Measurements from ENCODE around the gene UNC93B1.

The UNC93B1 gene

GRCh38 chr11:68003846-68004550 is at the start of gene UNC93B1:
TSS of gene UNC93B1 (minus strand) at chr11:68004097. CDS start at chr11:68004043, 54 bp downstream.
- H3K4me3 ChIP-seq (ENCODE audit: low read length): peak within 1 kb of the TSS; percentile 21

GRCh38 chr11:68053117-68053516 is 49.2 kb upstream of the UNC93B1 start:
- no peak overlapping the region for H3K4me3 ChIP-seq (ENCODE audit: low read length)
- H2AFZ ChIP-seq (ENCODE audit: low read depth, low read length): no peak overlapping the region
- no peaks in the 10 kb centered on the region for H3K4me1 ChIP-seq (ENCODE audit: insufficient read depth, low read length)
- no peaks in the 10 kb centered on the region for H3K27me3 ChIP-seq (ENCODE audit: insufficient read depth, low read length)
- peaks cover 4% of the 10 kb centered on the region for H3K36me3 ChIP-seq (ENCODE audit: insufficient read depth, low read length)
- no peaks in the 10 kb centered on the region for H3K9me3 ChIP-seq (ENCODE audit: low read length)

More at GRCh38 chr11:68003846-68004550, at the start of gene UNC93B1:
- H3K4me1 ChIP-seq (ENCODE audit: insufficient read depth, low read length): peaks cover 4% of the 10 kb centered on the region
- H2AFZ ChIP-seq (ENCODE audit: low read depth, low read length): no peak within 1 kb of the TSS
- no peaks in the 10 kb centered on the region for H3K9me3 ChIP-seq (ENCODE audit: low read length)
- no peaks in the 10 kb centered on the region for H3K27me3 ChIP-seq (ENCODE audit: insufficient read depth, low read length)
- H3K36me3 ChIP-seq (ENCODE audit: insufficient read depth, low read length): no peaks in the 10 kb centered on the region

- Histone ChIP-seq H2AFZ (ENCODE audit: low read depth, low read length) (no peak overlapping the region), H3K36me3 (ENCODE audit: insufficient read depth, low read length) (no peaks in the 10 kb centered on the region)
Measured at GRCh38 chr11:68052137-68052873, 48.4 kb upstream of the UNC93B1 start.

GRCh38 chr11:68051191-68052136 is 47.6 kb upstream of the UNC93B1 start:
- Histone ChIP-seq H3K36me3 (ENCODE audit: insufficient read depth, low read length) (no peaks in the 10 kb centered on the region), H3K4me3 (ENCODE audit: low read length) (no peak overlapping the region), H3K4me1 (ENCODE audit: insufficient read depth, low read length) (no peaks in the 10 kb centered on the region), H2AFZ (ENCODE audit: low read depth, low read length) (no peak overlapping the region), H3K9me3 (ENCODE audit: low read length) (no peaks in the 10 kb centered on the region), H3K27me3 (ENCODE audit: insufficient read depth, low read length) (no peaks in the 10 kb centered on the region)

More at GRCh38 chr11:68052137-68052873, 48.4 kb upstream of the UNC93B1 start:
- no peaks in the 10 kb centered on the region for H3K27me3 ChIP-seq (ENCODE audit: insufficient read depth, low read length)
- no peaks in the 10 kb centered on the region for H3K4me1 ChIP-seq (ENCODE audit: insufficient read depth, low read length)
- H3K9me3 ChIP-seq (ENCODE audit: low read length): no peaks in the 10 kb centered on the region
- no peak overlapping the region for H3K4me3 ChIP-seq (ENCODE audit: low read length)

GRCh38 chr11:68050371-68050841 is 46.5 kb upstream of the UNC93B1 start:
- Histone ChIP-seq H3K4me3 (ENCODE audit: low read length) (no peak overlapping the region), H3K9me3 (ENCODE audit: low read length) (no peaks in the 10 kb centered on the region), H2AFZ (ENCODE audit: low read depth, low read length) (no peak overlapping the region), H3K27me3 (ENCODE audit: insufficient read depth, low read length) (no peaks in the 10 kb centered on the region), H3K4me1 (ENCODE audit: insufficient read depth, low read length) (no peaks in the 10 kb centered on the region), H3K36me3 (ENCODE audit: insufficient read depth, low read length) (no peaks in the 10 kb centered on the region)

GRCh38 chr11:68049509-68050370 is 45.8 kb upstream of the UNC93B1 start:
- Histone ChIP-seq H3K4me3 (ENCODE audit: low read length) (no peak overlapping the region), H3K4me1 (ENCODE audit: insufficient read depth, low read length) (no peaks in the 10 kb centered on the region), H3K27me3 (ENCODE audit: insufficient read depth, low read length) (no peaks in the 10 kb centered on the region), H3K9me3 (ENCODE audit: low read length) (no peaks in the 10 kb centered on the region), H2AFZ (ENCODE audit: low read depth, low read length) (no peak overlapping the region), H3K36me3 (ENCODE audit: insufficient read depth, low read length) (no peaks in the 10 kb centered on the region)

GRCh38 chr11:68048681-68049508 is 45.0 kb upstream of the UNC93B1 start:
- Histone ChIP-seq H2AFZ (ENCODE audit: low read depth, low read length) (no peak overlapping the region), H3K36me3 (ENCODE audit: insufficient read depth, low read length) (no peaks in the 10 kb centered on the region), H3K4me1 (ENCODE audit: insufficient read depth, low read length) (peaks cover 2% of the 10 kb centered on the region), H3K9me3 (ENCODE audit: low read length) (no peaks in the 10 kb centered on the region), H3K27me3 (ENCODE audit: insufficient read depth, low read length) (no peaks in the 10 kb centered on the region), H3K4me3 (ENCODE audit: low read length) (no peak overlapping the region)

- Histone ChIP-seq H3K27me3 (ENCODE audit: insufficient read depth, low read length) (no peaks in the 10 kb centered on the region), H3K9me3 (ENCODE audit: low read length) (no peaks in the 10 kb centered on the region), H2AFZ (ENCODE audit: low read depth, low read length) (no peak overlapping the region), H3K4me1 (ENCODE audit: insufficient read depth, low read length) (peaks cover 6% of the 10 kb centered on the region), H3K36me3 (ENCODE audit: insufficient read depth, low read length) (no peaks in the 10 kb centered on the region), H3K4me3 (ENCODE audit: low read length) (no peak overlapping the region)
Measured at GRCh38 chr11:68047437-68048290, 43.8 kb upstream of the UNC93B1 start.

- Histone ChIP-seq H3K4me1 (ENCODE audit: insufficient read depth, low read length) (peaks cover 13% of the 10 kb centered on the region), H3K27me3 (ENCODE audit: insufficient read depth, low read length) (no peaks in the 10 kb centered on the region), H2AFZ (ENCODE audit: low read depth, low read length) (no peak overlapping the region), H3K36me3 (ENCODE audit: insufficient read depth, low read length) (no peaks in the 10 kb centered on the region), H3K4me3 (ENCODE audit: low read length) (no peak overlapping the region), H3K9me3 (ENCODE audit: low read length) (no peaks in the 10 kb centered on the region)
Measured at GRCh38 chr11:68044898-68045351, 41.0 kb upstream of the UNC93B1 start.

- Histone ChIP-seq H3K27me3 (ENCODE audit: insufficient read depth, low read length) (no peaks in the 10 kb centered on the region), H3K9me3 (ENCODE audit: low read length) (no peaks in the 10 kb centered on the region), H3K36me3 (ENCODE audit: insufficient read depth, low read length) (no peaks in the 10 kb centered on the region), H2AFZ (ENCODE audit: low read depth, low read length) (no peak overlapping the region), H3K4me3 (ENCODE audit: low read length) (no peak overlapping the region), H3K4me1 (ENCODE audit: insufficient read depth, low read length) (peaks cover 16% of the 10 kb centered on the region)
Measured at GRCh38 chr11:68044145-68044813, 40.4 kb upstream of the UNC93B1 start.

All from neuron (in vitro differentiated cells).